Activated CD4-positive, alpha-beta memory T cell treated with anti-CD3 and anti-CD28 coated beads, Interleukin-2, amount 10 ng/mL, durations not matched to agents 7 days and 5 days (primary cell): ENCODE results near the gene EGLN1. TPM values are rescaled to one million over a fixed set of nuclear protein-coding genes. Genes with fewer than 3 reads are reported as not detected.
A peak's percentile ranks its signal among the peaks of the same experiment; 100 is the strongest.
"Not testable (repeated sequence)": the region's sequence is repeated elsewhere in the genome, so short reads cannot be mapped to it uniquely, and the experiment has no call there.

Experiments used
- CTCF ChIA-PET: fragments of 350-600 bp; sonication (Branson Sonifier 250); formaldehyde crosslinking; loops from one replicate; lab custom pipeline; 2021; ENCODE audit warnings: antibody characterized with exemption, inconsistent platforms; lab: Charles Lee
- POLR2A ChIA-PET: fragments of 350-600 bp; sonication (Branson Sonifier 250); formaldehyde crosslinking; loops from one replicate; lab custom pipeline; 2021; ENCODE audit warnings: antibody characterized with exemption; lab: Charles Lee
- DNase-seq: peaks from one replicate; pipeline ENCODE4 v3.0.0-alpha.2; 2020
- H3K27ac Mint-ChIP-seq: one replicate; pipeline ENCODE4 v1.8.0; 2021; ENCODE audit warnings: mild to moderate bottlenecking, mixed read lengths
- H3K27me3 Mint-ChIP-seq: one replicate; pipeline ENCODE4 v1.8.0; 2021; ENCODE audit warnings: mixed read lengths
- H3K36me3 Mint-ChIP-seq: one replicate; pipeline ENCODE4 v1.8.0; 2021; ENCODE audit warnings: low read depth, mixed read lengths
- H3K4me1 Mint-ChIP-seq: one replicate; pipeline ENCODE4 v1.8.0; 2021; ENCODE audit warnings: mixed read lengths
- H3K4me3 Mint-ChIP-seq: one replicate; pipeline ENCODE4 v1.8.0; 2021; ENCODE audit warnings: mild to moderate bottlenecking, mixed read lengths
- H3K9me3 Mint-ChIP-seq: one replicate; pipeline ENCODE4 v1.8.0; 2021; ENCODE audit warnings: mixed read lengths
- total RNA-seq, 2 experiments: library from RNA; stranded (reverse); gene quantifications; one replicate each; pipeline ENCODE4 v1.2.3, GENCODE V29; 2021

Gene EGLN1
- total RNA-seq, 2 experiments from 2014 or later, result 38.8 to 38.9 TPM

- H3K36me3 Mint-ChIP-seq, result peaks cover 38% of the 10 kb centered on the region
- H3K4me1 Mint-ChIP-seq, result no peaks in the 10 kb centered on the region
- POLR2A ChIA-PET, result interaction anchor here (1.6 kb wide), 1 partner anchor 51 kb away, joined by 4 read pairs; no protein-coding TSS in a partner anchor
- no peak for DNase-seq
- H3K9me3 Mint-ChIP-seq, result no peaks in the 10 kb centered on the region
- no peak overlapping the region for H3K4me3 Mint-ChIP-seq
- CTCF ChIA-PET, result no interaction called here
- no peaks in the 10 kb centered on the region for H3K27me3 Mint-ChIP-seq
- no peak overlapping the region for H3K27ac Mint-ChIP-seq
Observed at GRCh38 chr1:231369282-231369681, 52.8 kb downstream of the EGLN1 start.

DNA sequence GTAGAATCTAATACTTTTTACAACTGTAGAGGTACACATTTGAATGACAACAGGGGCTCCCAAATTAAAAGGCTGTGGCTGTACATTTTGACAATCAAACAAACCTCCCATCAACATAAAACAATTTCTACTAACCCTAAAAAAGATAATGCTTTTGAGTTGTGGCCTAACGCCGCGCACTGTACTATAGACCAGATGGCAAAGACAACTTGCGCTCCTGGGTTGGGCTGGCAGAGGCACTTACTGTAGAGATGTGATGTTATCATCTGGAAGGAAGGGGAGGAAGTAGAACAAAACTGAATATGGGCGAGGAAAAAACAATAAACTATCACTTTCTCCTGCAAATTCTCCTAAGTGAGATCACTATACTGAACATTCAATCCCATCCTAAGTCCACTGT lies 57.9 kb downstream of the EGLN1 start:
- peaks cover 59% of the 10 kb centered on the region for H3K36me3 Mint-ChIP-seq
- POLR2A ChIA-PET, result interaction anchor here (1.0 kb wide), 1 partner anchor 27 kb away, joined by 3 read pairs; the partner anchor contains the start of gene EXOC8
- H3K27me3 Mint-ChIP-seq, result no peaks in the 10 kb centered on the region
- H3K4me1 Mint-ChIP-seq, result no peaks in the 10 kb centered on the region
- no peak overlapping the region for H3K4me3 Mint-ChIP-seq
- no peak for DNase-seq
- no peaks in the 10 kb centered on the region for H3K9me3 Mint-ChIP-seq
- H3K27ac Mint-ChIP-seq, result no peak overlapping the region
- CTCF ChIA-PET, result interaction anchor here (1.1 kb wide), 1 partner anchor 49 kb away, joined by 3 read pairs; no protein-coding TSS in a partner anchor

- no peak overlapping the region for H3K4me3 Mint-ChIP-seq
- no peaks in the 10 kb centered on the region for H3K9me3 Mint-ChIP-seq
- DNase-seq, result no peak
- H3K27me3 Mint-ChIP-seq, result no peaks in the 10 kb centered on the region
- POLR2A ChIA-PET, result no interaction called here
- H3K36me3 Mint-ChIP-seq, result peaks cover 56% of the 10 kb centered on the region
- no peak overlapping the region for H3K27ac Mint-ChIP-seq
- CTCF ChIA-PET, result interaction anchor here (1.0 to 1.7 kb wide), 4 partner anchors 40 to 240 kb away, joined by 3 to 8 read pairs (median 4); no protein-coding TSS in a partner anchor
- no peaks in the 10 kb centered on the region for H3K4me1 Mint-ChIP-seq
Observed at GRCh38 chr1:231363624-231364023, 58.5 kb downstream of the EGLN1 start.

DNA sequence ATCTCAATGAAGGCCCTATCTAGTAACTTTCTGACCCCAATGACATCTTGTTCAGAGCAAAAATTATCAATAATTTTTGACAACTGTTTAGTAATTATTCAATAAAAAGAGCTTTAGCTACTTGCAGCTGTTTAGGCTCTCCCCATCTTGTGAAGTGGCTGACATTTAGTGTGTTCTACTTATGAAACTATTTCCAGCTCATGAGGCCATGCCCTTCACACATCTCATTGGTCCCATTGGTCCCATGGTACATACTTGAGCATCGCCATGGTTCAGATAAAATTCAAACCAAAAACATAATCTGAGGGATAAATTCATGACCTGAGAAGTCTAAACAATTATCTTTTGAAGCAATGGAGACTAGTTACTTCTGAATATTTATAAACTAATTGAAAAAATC lies 59.8 kb downstream of the EGLN1 start:
- Mint-ChIP-seq H3K4me1 (peaks cover 6% of the 10 kb centered on the region), H3K27me3 (no peaks in the 10 kb centered on the region), H3K27ac (no peak overlapping the region), H3K4me3 (no peak overlapping the region), H3K36me3 (peaks cover 48% of the 10 kb centered on the region), H3K9me3 (no peaks in the 10 kb centered on the region)
- POLR2A ChIA-PET, result interaction anchor here (1.0 to 1.1 kb wide), 2 partner anchors 25 to 167 kb away, joined by 3 to 4 read pairs; partner anchors contain the start of genes EXOC8 and SPRTN
- CTCF ChIA-PET, result interaction anchor here (1.1 to 1.7 kb wide), 3 partner anchors 27 to 241 kb away, joined by 4 to 8 read pairs (median 5); no protein-coding TSS in a partner anchor
- no peak for DNase-seq

- H3K27me3 Mint-ChIP-seq, result no peaks in the 10 kb centered on the region
- peaks cover 28% of the 10 kb centered on the region for H3K36me3 Mint-ChIP-seq
- no peaks in the 10 kb centered on the region for H3K9me3 Mint-ChIP-seq
- no peak overlapping the region for H3K4me3 Mint-ChIP-seq
- DNase-seq, result no peak
- ChIA-PET POLR2A (interaction anchor here (1.0 kb wide), 1 partner anchor 171 kb away, joined by 3 read pairs; no protein-coding TSS in a partner anchor), CTCF (interaction anchor here (0.9 to 3.2 kb wide), 4 partner anchors 11 to 243 kb away, joined by 3 to 37 read pairs (median 4); partner anchors contain the start of genes EXOC8 and SPRTN)
- no peak overlapping the region for H3K27ac Mint-ChIP-seq
- peaks cover 6% of the 10 kb centered on the region for H3K4me1 Mint-ChIP-seq
Observed at GRCh38 chr1:231359113-231359512, 63.0 kb downstream of the EGLN1 start.

DNA sequence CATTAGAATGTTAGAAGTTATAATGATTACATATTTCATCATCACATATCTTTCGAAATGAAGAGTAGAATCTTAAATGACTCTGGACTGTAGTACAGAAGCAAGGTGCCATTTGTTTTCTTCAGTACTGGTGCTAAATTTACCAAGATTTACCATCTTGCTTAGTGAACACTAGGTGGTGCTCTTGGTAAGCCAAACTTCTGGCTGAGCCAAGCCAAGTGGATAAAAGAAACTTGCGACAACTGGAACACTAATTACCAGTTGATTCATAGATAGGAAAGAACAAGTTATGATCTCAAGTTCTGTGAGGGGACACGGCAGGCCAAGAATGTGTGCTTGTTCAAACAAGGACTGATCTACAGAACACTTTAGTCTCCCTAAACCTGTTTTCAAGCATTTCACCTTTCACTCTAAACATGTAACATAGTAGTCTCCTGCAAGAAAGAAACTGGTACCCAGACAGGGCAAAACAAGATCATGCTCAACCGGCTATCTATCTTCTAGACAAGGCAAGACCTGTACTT lies 64.2 kb downstream of the EGLN1 start:
- H3K36me3 Mint-ChIP-seq, result peaks cover 24% of the 10 kb centered on the region
- CTCF ChIA-PET, result interaction anchor here (0.8 to 3.2 kb wide), 20 partner anchors 10 to 535 kb away, joined by 3 to 37 read pairs (median 4); partner anchors contain the start of genes EXOC8 and SPRTN
- no peak overlapping the region for H3K4me3 Mint-ChIP-seq
- peaks cover 6% of the 10 kb centered on the region for H3K4me1 Mint-ChIP-seq
- POLR2A ChIA-PET, result interaction anchor here (1.0 kb wide), 1 partner anchor 173 kb away, joined by 3 read pairs; no protein-coding TSS in a partner anchor
- no peaks in the 10 kb centered on the region for H3K9me3 Mint-ChIP-seq
- H3K27me3 Mint-ChIP-seq, result no peaks in the 10 kb centered on the region
- no peak overlapping the region for H3K27ac Mint-ChIP-seq
- peak; percentile 33 for DNase-seq

DNA sequence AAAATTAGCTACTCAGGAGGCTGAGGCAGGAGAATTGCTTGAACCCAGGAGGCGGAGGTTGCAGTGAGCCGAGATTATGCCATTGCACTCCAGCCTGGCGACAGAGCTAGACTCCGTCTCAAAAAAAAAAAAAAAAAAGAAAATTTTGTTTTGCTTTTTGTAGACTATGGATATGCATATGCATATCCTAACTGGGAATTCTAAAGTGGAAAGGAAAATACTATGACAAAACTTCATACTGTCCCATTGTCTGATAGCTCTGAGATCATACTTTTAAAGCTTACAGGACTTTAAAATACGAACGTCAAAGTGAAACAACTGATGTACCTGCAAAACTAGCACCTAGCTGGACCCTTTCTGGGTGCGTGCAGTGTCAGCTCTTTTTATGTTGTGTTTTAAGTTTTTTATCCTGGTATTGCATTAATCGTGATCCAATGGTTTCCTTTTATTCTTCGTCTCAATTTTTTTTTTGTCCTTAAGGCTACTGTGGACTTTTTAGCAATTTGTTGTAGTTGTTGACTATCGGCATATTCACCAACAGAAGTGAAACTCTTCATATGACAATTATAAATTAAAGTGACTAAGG lies 64.8 kb downstream of the EGLN1 start:
- H3K4me1 Mint-ChIP-seq, result peaks cover 6% of the 10 kb centered on the region
- CTCF ChIA-PET, result interaction anchor here (0.8 to 3.2 kb wide), 20 partner anchors 10 to 535 kb away, joined by 3 to 37 read pairs (median 4); partner anchors contain the start of genes EXOC8 and SPRTN
- POLR2A ChIA-PET, result interaction anchor here (0.7 to 1.1 kb wide), 3 partner anchors 173 to 246 kb away, joined by 3 read pairs; no protein-coding TSS in a partner anchor
- peaks cover 25% of the 10 kb centered on the region for H3K36me3 Mint-ChIP-seq
- no peaks in the 10 kb centered on the region for H3K9me3 Mint-ChIP-seq
- no peak overlapping the region for H3K4me3 Mint-ChIP-seq
- no peak overlapping the region for H3K27ac Mint-ChIP-seq
- no peaks in the 10 kb centered on the region for H3K27me3 Mint-ChIP-seq
- no peak for DNase-seq

- Mint-ChIP-seq H3K27ac (no peak overlapping the region), H3K27me3 (no peaks in the 10 kb centered on the region), H3K9me3 (no peaks in the 10 kb centered on the region), H3K36me3 (peaks cover 17% of the 10 kb centered on the region), H3K4me1 (peaks cover 6% of the 10 kb centered on the region), H3K4me3 (no peak overlapping the region)
- no peak for DNase-seq
- ChIA-PET CTCF (interaction anchor here (1.1 kb wide), 1 partner anchor 248 kb away, joined by 3 read pairs; no protein-coding TSS in a partner anchor), POLR2A (interaction anchor here (0.7 to 1.3 kb wide), 4 partner anchors 16 to 233 kb away, joined by 3 to 4 read pairs (median 3); partner anchors contain the start of gene EXOC8)
Observed at GRCh38 chr1:231355171-231355570, 66.9 kb downstream of the EGLN1 start.

DNA sequence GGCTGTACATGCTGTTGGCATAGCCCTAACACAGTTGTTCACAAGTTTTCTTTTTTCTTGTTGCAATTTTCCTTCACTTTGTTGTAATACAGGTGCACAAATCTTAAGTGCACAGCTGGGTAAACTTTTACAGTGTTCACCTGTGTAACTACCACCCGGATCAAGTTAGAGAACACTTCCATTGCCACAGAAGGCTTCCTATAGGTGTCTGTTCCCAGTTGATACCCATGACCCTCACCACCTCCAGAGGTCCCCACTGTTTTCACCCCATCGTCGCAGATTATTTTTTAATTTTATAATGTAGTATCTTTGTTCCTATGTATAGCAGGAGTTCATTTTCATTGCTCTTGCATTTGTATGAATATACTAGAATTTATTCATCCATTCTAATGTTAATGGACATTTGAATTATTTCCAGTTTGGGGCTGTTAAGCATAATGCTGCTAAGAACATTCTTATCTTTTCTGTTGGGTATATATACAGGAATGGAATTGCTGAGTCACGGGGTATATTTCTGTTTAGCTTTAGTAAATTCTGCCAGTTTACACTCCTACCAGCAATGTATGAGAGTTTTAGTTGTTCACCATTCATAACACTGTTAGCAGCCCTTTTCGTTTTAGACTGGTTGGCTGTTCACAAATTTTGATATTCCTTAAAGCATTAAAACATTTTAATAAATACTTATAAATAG lies 67.6 kb downstream of the EGLN1 start:
- ChIA-PET CTCF (no interaction called here), POLR2A (interaction anchor here (0.8 to 1.0 kb wide), 2 partner anchors 16 to 67 kb away, joined by 3 to 4 read pairs; no protein-coding TSS in a partner anchor)
- no peak overlapping the region for H3K4me3 Mint-ChIP-seq
- DNase-seq, result no peak
- peaks cover 17% of the 10 kb centered on the region for H3K36me3 Mint-ChIP-seq
- no peak overlapping the region for H3K27ac Mint-ChIP-seq
- no peaks in the 10 kb centered on the region for H3K9me3 Mint-ChIP-seq
- H3K27me3 Mint-ChIP-seq, result no peaks in the 10 kb centered on the region
- H3K4me1 Mint-ChIP-seq, result peaks cover 6% of the 10 kb centered on the region

GRCh38 chr1:231353086-231353485 lies 69.0 kb downstream of the EGLN1 start:
- Mint-ChIP-seq H3K9me3 (no peaks in the 10 kb centered on the region), H3K4me1 (peaks cover 5% of the 10 kb centered on the region), H3K36me3 (peaks cover 23% of the 10 kb centered on the region), H3K27me3 (no peaks in the 10 kb centered on the region), H3K27ac (no peak overlapping the region), H3K4me3 (no peak overlapping the region)
- ChIA-PET POLR2A (no interaction called here), CTCF (no interaction called here)
- no peak for DNase-seq

- ChIA-PET CTCF (no interaction called here), POLR2A (interaction anchor here (1.6 kb wide), 1 partner anchor 14 kb away, joined by 6 read pairs; the partner anchor contains the start of genes EXOC8 and SPRTN)
Observed at GRCh38 chr1:231351816-231352215, 70.3 kb downstream of the EGLN1 start.

DNA sequence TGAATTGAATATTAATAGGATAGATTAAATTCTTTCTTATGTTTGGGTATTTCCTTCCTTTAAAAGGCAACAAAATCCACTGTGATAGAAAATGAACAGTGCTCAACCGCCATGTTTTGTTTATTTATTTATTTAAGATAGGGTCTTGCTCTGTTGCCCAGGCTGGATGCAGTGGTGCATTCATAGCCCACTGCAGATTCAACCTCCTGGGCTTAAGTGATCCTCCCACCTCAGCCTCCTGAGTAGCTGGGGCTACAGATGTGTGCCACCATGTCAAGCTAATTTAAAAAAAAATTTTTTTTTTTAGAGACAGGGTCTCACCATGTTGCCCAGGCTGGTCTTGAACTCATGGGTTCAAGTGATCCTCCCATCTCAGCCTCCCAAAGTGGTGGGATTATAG lies 73.2 kb downstream of the EGLN1 start:
- peaks cover 25% of the 10 kb centered on the region for H3K36me3 Mint-ChIP-seq
- not testable (repeated sequence) for H3K4me1 Mint-ChIP-seq, H3K4me3 Mint-ChIP-seq, H3K9me3 Mint-ChIP-seq, H3K27me3 Mint-ChIP-seq, H3K27ac Mint-ChIP-seq, DNase-seq
- CTCF ChIA-PET, result interaction anchor here (1.0 kb wide), 1 partner anchor 11 kb away, joined by 4 read pairs; the partner anchor contains the start of genes EXOC8 and SPRTN
- POLR2A ChIA-PET, result interaction anchor here (2.5 kb wide), 1 partner anchor 10 kb away, joined by 12 read pairs; the partner anchor contains the start of genes EXOC8 and SPRTN

More at GRCh38 chr1:231351816-231352215, 70.3 kb downstream of the EGLN1 start:
- Mint-ChIP-seq H3K4me3 (no peak overlapping the region), H3K4me1 (no peaks in the 10 kb centered on the region), H3K27ac (no peak overlapping the region), H3K27me3 (no peaks in the 10 kb centered on the region), H3K9me3 (no peaks in the 10 kb centered on the region), H3K36me3 (peaks cover 25% of the 10 kb centered on the region)
- DNase-seq, result no peak
